ENCODE data around the gene CDC42.

- TF ChIP-seq REST (IDR thresholded peaks at IDR 0.05; ENCODE audit: low read depth) (no peak), RAD21 (IDR thresholded peaks at IDR 0.05; ENCODE audit: low read depth) (no peak), CREB1 (IDR thresholded peaks at IDR 0.05; ENCODE audit: low read depth) (no peak), CEBPB (IDR thresholded peaks at IDR 0.05) (no peak), ZBTB7A (IDR thresholded peaks at IDR 0.05; ENCODE audit: low read depth) (no peak), EP300 (IDR thresholded peaks at IDR 0.05; ENCODE audit: borderline replicate concordance) (no peak), TEAD4 (IDR thresholded peaks at IDR 0.05) (no peak), MAX (IDR thresholded peaks at IDR 0.05) (no peak), EGR1 (IDR thresholded peaks at IDR 0.05) (no peak), FOXM1 (IDR thresholded peaks at IDR 0.05; ENCODE audit: borderline replicate concordance, low read depth) (no peak), TAF1 (IDR thresholded peaks at IDR 0.05; ENCODE audit: low read depth) (no peak)
Measured at GRCh38 chr1:22080191-22080590, 27.7 kb downstream of the CDC42 start.

Measured in Ishikawa (cell line).